Keratinocyte (primary cell): ENCODE results near the gene RPH3AL.

ENCODE experiments used
- CTCF ChIP-seq, 3 experiments: IDR thresholded peaks in 1 of 3; conservative IDR thresholded peaks in 1 of 3; optimal IDR thresholded peaks in 1 of 3; 2 replicates in 2 of 3; 3 replicates in 1 of 3; pipeline versions ENCODE3 to v1.5.1; 2011; ENCODE audit warnings: low read length in 3 of 3, mild to moderate bottlenecking in 3 of 3, moderate library complexity in 2 of 3, control low read depth in 1 of 3, inconsistent platforms in 1 of 3; ENCODE audit not compliant: insufficient read depth in 2 of 3; ENCODE audit errors: extremely low read depth in 1 of 3
- EZH2 ChIP-seq: IDR thresholded peaks from one replicate; pipeline ENCODE4 v1.6.1; 2012; ENCODE audit warnings: inconsistent platforms, mild to moderate bottlenecking, low read length, moderate library complexity

GRCh38 chr17:181245-182049 lies 171.2 kb downstream of the RPH3AL start, which contains the start of gene DOC2B:
- TF ChIP-seq CTCF (optimal IDR thresholded peaks at IDR 0.05 in 1 of 3, IDR thresholded peaks at IDR 0.05 in 1 of 3, conservative IDR thresholded peaks at IDR 0.05 in 1 of 3; ENCODE audit: extremely low read depth in 1 of 3, insufficient read depth in 2 of 3, low read length in 3 of 3) (peak in 1 of 3 experiments; percentile 1), EZH2 (peak; percentile 90)
